Uterus (tissue), 4 donors: Measurements from ENCODE around the gene PACSIN2. TPM values are rescaled to one million over a fixed set of nuclear protein-coding genes. Genes with fewer than 3 reads are reported as not detected.
"Not testable (repeated sequence)": the region's sequence is repeated elsewhere in the genome, so short reads cannot be mapped to it uniquely, and the experiment has no call there.

Experiments
- DNase-seq, 2 donors: peaks; one replicate each; pipeline ENCODE4 v3.0.0-alpha.2; 2019 to 2020
- H3K27ac ChIP-seq, 2 donors: fragments of 200-600 bp; sonication (generic); 1 replicate in 1 of 2; 2 replicates in 1 of 2; pipeline ENCODE4 v1.5.1; 2016 to 2018
- H3K27me3 ChIP-seq, 2 donors: fragments of 200-600 bp; sonication (generic); one replicate each; pipeline ENCODE4 v1.5.1; 2018 to 2019; ENCODE audit warnings: control low read depth in 1 of 2
- H3K36me3 ChIP-seq, 2 donors: fragments of 200-600 bp; sonication (generic); one replicate each; pipeline ENCODE4 v1.5.1; 2019; ENCODE audit warnings: control low read depth in 1 of 2
- H3K4me1 ChIP-seq, 2 donors: fragments of 200-600 bp; sonication (generic); one replicate each; pipeline ENCODE4 v1.5.1; 2018 to 2019; ENCODE audit warnings: control low read depth in 1 of 2
- H3K4me3 ChIP-seq, 2 donors: fragments of 200-600 bp; sonication (generic); 1 replicate in 1 of 2; 2 replicates in 1 of 2; pipeline ENCODE4 v1.5.1; 2018 to 2019; ENCODE audit warnings: mild to moderate bottlenecking in 1 of 2
- H3K9me3 ChIP-seq, 2 donors: fragments of 200-600 bp; sonication (generic); one replicate each; pipeline ENCODE4 v1.5.1; 2019; ENCODE audit warnings: control low read depth in 1 of 2
- CTCF ChIP-seq, 4 experiments: fragments of 200-600 bp in 2 of 4; fragments of 450-650 bp in 2 of 4; sonication (generic) in 2 of 4; IDR thresholded peaks; one replicate each; pipeline ENCODE4 v1.5.1; 2016 to 2019; ENCODE audit warnings: antibody characterized with exemption in 4 of 4, mild to moderate bottlenecking in 2 of 4, moderate library complexity in 1 of 4
- POLR2A ChIP-seq, 2 donors: fragments of 450-650 bp; IDR thresholded peaks; one replicate each; pipeline ENCODE4 v1.6.1; 2016; ENCODE audit warnings: antibody characterized with exemption in 2 of 2, mild to moderate bottlenecking in 1 of 2, moderate library complexity in 1 of 2
- intact Hi-C: fragments of 100-400 bp; cut with DNase I; formaldehyde crosslinking; loops from one replicate; pipeline ENCODE4 v1.15.1; 2023; ENCODE audit warnings: low total_unique reads
- total RNA-seq, 4 donors: library from RNA; depleted of rRNA in 3 of 4; stranded (reverse); fragments of >200 nt in 3 of 4; gene quantifications; one replicate each; pipeline versions ENCODE4 v1.1.0 to v1.2.4, GENCODE V29; 2014 to 2023
- donor health status: DM: yes; HTN: yes; CAD: no.

PACSIN2 gene
- total RNA-seq, 4 donors from 2014 or later, result 34.4 to 66.1 (median 48.0) TPM

GRCh38 chr22:42996646-42997365, 18.1 kb downstream of the PACSIN2 start:
- H3K4me3 ChIP-seq, result no peak overlapping the region
- TF ChIP-seq CTCF (IDR thresholded peaks at IDR 0.05) (no peak), POLR2A (IDR thresholded peaks at IDR 0.05) (no peak)
- DNase-seq, result peak in 1 of 2 donors; percentile 45
- no peaks in the 10 kb centered on the region for H3K36me3 ChIP-seq
- H3K27ac ChIP-seq, result peak overlapping the region; percentile 69
- H3K27me3 ChIP-seq, result no peaks in the 10 kb centered on the region
- H3K9me3 ChIP-seq, result no peaks in the 10 kb centered on the region
- peaks cover 0 to 20% of the 10 kb centered on the region in 2 donors for H3K4me1 ChIP-seq
- intact Hi-C loops, result no loop called here

- H3K36me3 ChIP-seq, H3K27me3 ChIP-seq, intact Hi-C loops, DNase-seq, H3K9me3 ChIP-seq, H3K4me3 ChIP-seq: not testable (repeated sequence)
- peaks cover 0 to 20% of the 10 kb centered on the region in 2 donors for H3K4me1 ChIP-seq
- peak overlapping the region; percentile 69 to 70 for H3K27ac ChIP-seq
These were observed 19.3 kb downstream of the PACSIN2 start for GRCh38 chr22:42995654-42996053.

GRCh38 chr22:42994917-42995562, 19.9 kb downstream of the PACSIN2 start:
- Histone ChIP-seq H3K36me3 (no peaks in the 10 kb centered on the region), H3K27me3 (no peaks in the 10 kb centered on the region), H3K27ac (peak overlapping the region; percentile 69 to 70), H3K4me1 (peaks cover 0 to 20% of the 10 kb centered on the region in 2 donors), H3K4me3 (no peak overlapping the region), H3K9me3 (no peaks in the 10 kb centered on the region)
- peak; percentile 46 to 66 for DNase-seq
- intact Hi-C loops, result no loop called here
- TF ChIP-seq CTCF (IDR thresholded peaks at IDR 0.05) (no peak), POLR2A (IDR thresholded peaks at IDR 0.05) (peak; percentile 11 to 17)

- Histone ChIP-seq H3K4me1 (peaks cover 0 to 20% of the 10 kb centered on the region in 2 donors), H3K9me3 (no peaks in the 10 kb centered on the region), H3K36me3 (no peaks in the 10 kb centered on the region), H3K27ac (peak overlapping the region; percentile 69 to 70), H3K4me3 (no peak overlapping the region), H3K27me3 (no peaks in the 10 kb centered on the region)
- DNase-seq, result no peak
- intact Hi-C loops, result no loop called here
- TF ChIP-seq POLR2A (IDR thresholded peaks at IDR 0.05), result no peak
- TF ChIP-seq CTCF (IDR thresholded peaks at IDR 0.05), result no peak
These were observed 20.6 kb downstream of the PACSIN2 start for GRCh38 chr22:42994276-42994916.

- H3K4me1 ChIP-seq, result peaks cover 0 to 20% of the 10 kb centered on the region in 2 donors
- no peaks in the 10 kb centered on the region for H3K27me3 ChIP-seq
- no peaks in the 10 kb centered on the region for H3K9me3 ChIP-seq
- H3K27ac ChIP-seq, result peak overlapping the region; percentile 69 to 70
- no peak for DNase-seq
- H3K4me3 ChIP-seq, result no peak overlapping the region
- H3K36me3 ChIP-seq, result no peaks in the 10 kb centered on the region
- intact Hi-C loops, result no loop called here
- no peak for TF ChIP-seq POLR2A (IDR thresholded peaks at IDR 0.05)
- no peak for TF ChIP-seq CTCF (IDR thresholded peaks at IDR 0.05)
These were observed 21.2 kb downstream of the PACSIN2 start for GRCh38 chr22:42993651-42994275.
